GM21825 (cell line): ENCODE results near the gene SEC23A.
"Not testable (repeated sequence)": the region's sequence is repeated elsewhere in the genome, so short reads cannot be mapped to it uniquely, and the experiment has no call there.

Experiments
- ATAC-seq: cut with Tn5 transposase; IDR thresholded peaks from one replicate; pipeline ENCODE4 v1.9.1; 2021; ENCODE audit warnings: mild to moderate bottlenecking, moderate library complexity; ENCODE audit not compliant: unreplicated experiment

SEC23A gene

GRCh38 chr14:39094515-39094914 lies 8.5 kb downstream of the SEC23A start:
- no peak for ATAC-seq

- no peak for ATAC-seq
Measured at GRCh38 chr14:39091716-39092115, 11.3 kb downstream of the SEC23A start.

- no peak for ATAC-seq
Measured at GRCh38 chr14:39090548-39091111, 12.4 kb downstream of the SEC23A start.

DNA sequence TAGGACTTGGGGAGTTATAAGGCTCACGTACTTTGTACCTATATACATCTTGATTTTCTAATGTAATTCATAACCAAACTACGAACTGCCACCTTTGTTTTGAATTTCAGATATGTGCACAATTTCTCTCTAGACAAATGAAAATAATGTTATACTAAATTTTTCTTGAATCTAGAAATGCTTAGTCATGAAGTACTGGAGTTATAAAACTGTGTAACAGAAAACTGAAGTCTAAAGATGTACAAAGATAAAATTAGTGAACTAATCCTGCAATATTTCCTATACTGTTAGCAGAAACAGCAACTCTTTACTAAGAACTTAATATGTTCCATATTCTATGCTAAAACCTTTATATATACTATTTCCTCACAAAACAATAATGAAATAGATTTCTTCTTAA lies 15.5 kb downstream of the SEC23A start:
- ATAC-seq = no peak

DNA sequence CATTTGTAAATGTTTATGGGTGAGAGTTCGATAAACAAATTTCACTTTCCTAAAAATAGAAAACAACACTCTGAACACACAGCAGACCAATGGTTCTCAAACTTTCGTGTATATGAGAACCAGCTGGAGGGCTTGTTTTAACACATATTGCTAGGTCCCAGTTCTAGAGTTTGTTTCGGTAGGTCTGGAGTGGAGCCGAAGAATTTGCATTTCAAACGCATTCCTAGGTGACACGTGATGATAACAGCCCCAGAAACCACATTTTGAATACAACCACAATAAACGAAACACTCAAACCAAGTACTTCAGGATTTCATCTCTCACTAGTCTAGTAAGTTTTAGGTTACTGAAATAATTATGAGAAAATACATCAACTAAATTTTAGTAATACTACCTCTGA lies 17.1 kb downstream of the SEC23A start:
- ATAC-seq = no peak

DNA sequence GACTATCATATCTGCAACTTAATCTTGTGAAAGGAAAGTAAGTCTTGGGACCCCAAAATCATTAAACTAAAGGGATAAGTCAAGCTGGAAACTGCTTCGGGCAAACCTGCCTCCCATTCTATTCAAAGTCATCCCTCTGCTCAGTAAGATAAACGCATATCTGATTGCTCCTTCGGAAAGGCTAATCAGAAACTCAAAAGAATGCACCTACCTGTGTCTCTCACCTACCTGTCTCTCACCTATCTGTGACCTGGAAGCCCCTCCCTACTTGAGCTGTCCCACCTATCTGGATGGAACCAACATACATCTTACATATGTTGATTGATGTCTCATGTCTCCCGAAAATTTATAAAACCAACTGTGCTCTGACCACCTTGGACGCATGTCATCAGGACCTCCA lies 19.9 kb downstream of the SEC23A start:
- no peak for ATAC-seq

DNA sequence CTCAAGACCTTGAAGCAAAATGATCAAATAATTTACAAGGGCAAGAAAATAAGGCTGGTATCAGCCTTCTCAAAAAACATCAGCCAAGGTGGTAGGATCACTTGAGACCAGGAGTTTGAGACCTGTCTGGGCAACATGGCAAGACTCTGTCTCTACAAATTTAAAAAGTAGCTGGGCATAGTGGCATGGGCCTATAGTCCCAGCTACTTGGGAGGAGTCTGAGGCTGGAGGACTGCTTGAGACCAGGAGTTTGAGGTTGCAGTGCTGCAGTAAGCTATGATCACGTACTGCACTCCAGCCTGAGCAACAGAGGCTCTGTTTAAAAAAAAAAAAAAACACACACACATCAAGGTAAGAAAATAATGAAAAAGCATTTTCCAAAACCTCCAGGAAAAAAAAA lies 22.1 kb downstream of the SEC23A start:
- ATAC-seq = no peak

GRCh38 chr14:39071096-39071495 lies 31.9 kb downstream of the SEC23A start:
- no peak for ATAC-seq

- ATAC-seq = no peak
Measured at GRCh38 chr14:39069923-39070322, 33.1 kb downstream of the SEC23A start.

- not testable (repeated sequence) for ATAC-seq
Measured at GRCh38 chr14:39069169-39069805, 33.7 kb downstream of the SEC23A start.

- peak; percentile 99 for ATAC-seq
Measured at GRCh38 chr14:39060818-39061437, 42.1 kb downstream of the SEC23A start.

DNA sequence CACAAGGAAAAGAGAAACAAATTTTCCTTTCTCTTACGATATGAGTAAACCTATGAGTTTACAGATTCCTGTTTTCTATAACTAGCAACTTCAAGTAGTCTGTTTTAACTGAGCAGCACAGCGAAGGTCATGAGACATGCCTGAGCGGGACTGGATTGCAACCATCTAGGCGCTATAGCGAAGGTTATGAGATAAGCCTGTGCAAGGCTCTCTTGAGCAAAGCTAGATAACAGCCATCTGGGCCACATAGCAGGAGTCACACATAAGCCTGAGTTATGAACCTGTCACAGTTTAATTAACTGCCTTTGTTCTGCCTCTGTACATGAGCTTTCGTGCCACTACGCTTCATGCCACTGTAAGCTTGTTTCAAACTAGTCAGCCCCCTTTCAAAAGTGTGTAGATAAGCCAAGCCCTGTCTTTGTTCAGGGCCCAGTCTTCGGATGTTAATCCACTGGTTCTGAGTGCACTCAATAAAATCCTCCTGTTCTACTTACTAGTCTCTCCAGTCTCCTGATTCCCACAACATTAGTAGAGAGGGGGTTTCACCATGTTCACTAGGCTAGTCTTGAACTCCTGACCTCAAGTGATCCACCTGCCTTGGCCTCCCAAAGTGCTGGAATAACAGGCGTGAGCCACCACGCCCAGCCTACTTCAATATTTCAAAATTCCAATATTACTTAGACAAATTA lies 47.1 kb downstream of the SEC23A start:
- no peak for ATAC-seq

GRCh38 chr14:39052869-39053454 lies 50.1 kb downstream of the SEC23A start:
- not testable (repeated sequence) for ATAC-seq

- ATAC-seq = no peak
Measured at GRCh38 chr14:39050389-39050788, 52.6 kb downstream of the SEC23A start.

GRCh38 chr14:39045889-39046288 lies 57.1 kb downstream of the SEC23A start:
- not testable (repeated sequence) for ATAC-seq

DNA sequence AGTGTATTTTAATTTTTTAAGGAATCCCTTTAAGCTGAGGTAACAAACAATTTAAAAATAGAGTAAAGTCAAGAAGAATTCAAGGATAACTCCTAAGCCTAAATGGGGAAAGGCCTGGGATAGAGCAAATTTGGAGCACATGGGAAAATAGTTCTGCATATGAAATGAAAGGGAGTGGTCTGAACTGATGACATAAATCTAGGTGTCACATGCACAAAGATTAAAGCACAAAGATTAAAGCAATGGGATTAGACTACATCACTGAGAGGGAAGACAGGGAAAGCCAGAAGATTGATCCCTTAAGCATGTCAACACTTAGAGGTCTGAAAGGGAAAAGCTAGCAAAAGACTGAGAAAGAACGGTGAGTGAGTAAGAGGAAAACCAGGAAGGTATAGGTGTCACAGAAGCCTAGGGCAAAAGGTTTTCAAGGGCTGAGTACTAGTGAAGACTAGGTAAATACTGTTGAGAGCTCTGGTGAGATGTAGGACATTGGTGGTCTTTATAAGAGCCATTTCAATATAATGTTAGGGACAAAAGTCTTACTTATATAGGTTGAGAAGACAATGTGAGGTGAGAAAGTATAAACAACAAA lies 59.6 kb downstream of the SEC23A start:
- no peak for ATAC-seq

GRCh38 chr14:39040529-39040928 lies 62.5 kb downstream of the SEC23A start:
- ATAC-seq = no peak

DNA sequence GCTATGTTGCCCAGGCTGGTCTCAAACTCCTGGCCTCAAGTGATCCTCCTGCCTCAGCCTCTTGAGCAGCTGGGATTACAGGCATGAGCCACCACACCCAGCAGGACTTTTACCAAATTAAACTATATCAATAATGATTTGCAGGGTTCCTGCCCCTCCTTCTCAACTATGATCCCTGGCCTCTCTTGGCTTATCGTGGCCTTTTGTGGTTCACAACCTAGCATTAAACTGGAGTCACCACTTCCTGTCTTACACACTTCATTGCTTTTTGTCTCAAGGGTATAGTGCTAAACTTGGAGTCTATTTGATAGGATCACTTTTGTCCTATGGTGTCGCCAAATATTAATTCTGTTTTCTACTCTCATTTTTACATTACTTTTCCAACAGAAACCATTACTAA lies 64.5 kb downstream of the SEC23A start:
- no peak for ATAC-seq

- no peak for ATAC-seq
Measured at GRCh38 chr14:39036760-39037159, 66.3 kb downstream of the SEC23A start.

GRCh38 chr14:39035336-39035735 lies 67.7 kb downstream of the SEC23A start:
- no peak for ATAC-seq
